ENCODE measurements around the gene NOL7. TPM values are rescaled to one million over a fixed set of nuclear protein-coding genes. Genes with fewer than 3 reads are reported as not detected.
A peak's percentile ranks its signal among the peaks of the same experiment; 100 is the strongest.

The NOL7 gene
- total and polyA plus RNA-seq, 2 of the 8 experiments (the other 6 are each of a cell fraction or from before 2014, with no cell fraction given) = 16.4 to 70.4 TPM

DNA sequence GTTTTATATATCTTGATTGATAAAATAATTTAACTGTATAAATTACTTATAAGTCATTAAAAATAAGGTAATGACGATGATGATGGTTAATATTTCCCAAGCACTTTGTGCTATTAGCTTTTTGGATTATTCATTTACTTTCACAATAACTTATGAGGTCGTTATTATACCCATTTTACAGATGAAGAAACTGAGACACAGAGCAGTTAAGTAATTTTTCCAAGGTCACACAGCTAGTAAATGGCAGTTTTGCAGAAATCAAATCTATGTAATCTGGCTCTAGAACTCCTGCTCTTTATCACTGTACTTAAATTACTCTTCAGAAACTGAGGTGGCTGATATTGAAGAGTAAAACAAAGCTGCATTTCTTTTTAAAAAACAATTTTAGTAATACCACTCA is 18.2 kb downstream of the NOL7 start (continued):
- TF ChIP-seq CHD7 (IDR thresholded peaks at IDR 0.05; ENCODE audit: insufficient replicate concordance, low read length) (no peak), CTCF (IDR thresholded peaks at IDR 0.05; ENCODE audit: control extremely low read depth in 1 of 3, insufficient read depth in 1 of 3, low read depth in 1 of 3, low read length in 3 of 3) (no peak), HDAC2 (IDR thresholded peaks at IDR 0.05; ENCODE audit: borderline replicate concordance in 1 of 2, low read depth in 2 of 2, low read length in 2 of 2) (peak in 1 of 2 experiments; percentile 52; a peak in 1 of 4 replicates), TAF7 (optimal IDR thresholded peaks at IDR 0.05; ENCODE audit: borderline replicate concordance, low read depth, low read length) (no peak), RBBP5 (IDR thresholded peaks at IDR 0.05; ENCODE audit: borderline replicate concordance, low read depth, low read length) (no peak), POU5F1 (IDR thresholded peaks at IDR 0.05; ENCODE audit: low read depth, low read length) (no peak), CBX5 (IDR thresholded peaks at IDR 0.05; ENCODE audit: low read depth, low read length) (no peak), CEBPB (IDR thresholded peaks at IDR 0.05; ENCODE audit: low read depth, low read length) (no peak)
